ENCODE data around the gene ZCCHC10.

Gene ZCCHC10

DNA sequence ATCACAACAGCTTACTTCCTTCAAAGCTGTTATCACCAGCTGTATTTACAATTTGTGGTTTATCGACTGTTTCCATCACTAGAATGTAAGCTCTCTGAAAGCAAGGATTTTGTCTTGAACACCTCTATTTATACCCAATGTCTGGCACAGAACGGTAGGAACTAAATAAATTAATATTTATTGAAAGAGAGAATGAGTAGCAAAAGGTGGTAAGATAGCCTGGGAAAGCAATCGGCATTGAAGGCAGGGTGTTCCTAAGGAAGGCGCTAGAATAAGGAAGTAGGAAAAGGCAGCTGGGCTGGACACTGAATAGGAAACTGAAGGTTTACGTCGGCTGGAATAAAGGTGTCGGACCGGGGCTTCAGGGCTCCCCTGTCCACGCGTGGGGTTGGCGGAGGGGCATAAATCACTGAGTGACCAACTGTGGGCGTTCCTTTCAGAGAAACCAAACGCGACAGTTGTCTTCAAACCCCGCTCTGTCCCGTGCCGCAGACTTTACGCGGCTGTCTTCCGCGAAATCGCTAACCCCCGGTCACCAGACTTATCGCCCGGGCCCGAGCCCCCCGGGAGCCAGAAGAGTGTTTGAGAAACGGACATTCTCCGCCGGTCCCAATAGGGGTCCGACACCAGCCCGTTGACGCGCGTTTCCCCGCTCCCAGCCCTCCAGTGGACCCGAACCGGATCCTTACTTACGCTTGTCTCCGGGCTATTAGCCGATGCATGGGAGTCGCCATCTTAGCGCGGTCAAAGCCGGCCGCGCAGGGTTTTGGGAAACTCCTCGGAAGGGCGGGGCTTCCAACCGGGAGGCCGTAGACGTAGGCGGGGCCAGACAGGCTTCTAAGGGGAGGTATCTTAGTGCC, at the start of gene ZCCHC10:
Gene ZCCHC10 (minus strand): TSS at position 746 of the 860 bp plus-strand sequence. CDS start 12 bp downstream, at position 734.
- FAIRE-seq (peak; percentile 38), DNase-seq (ENCODE audit: insufficient read length, low spot score) (peak; percentile 91)

DNA sequence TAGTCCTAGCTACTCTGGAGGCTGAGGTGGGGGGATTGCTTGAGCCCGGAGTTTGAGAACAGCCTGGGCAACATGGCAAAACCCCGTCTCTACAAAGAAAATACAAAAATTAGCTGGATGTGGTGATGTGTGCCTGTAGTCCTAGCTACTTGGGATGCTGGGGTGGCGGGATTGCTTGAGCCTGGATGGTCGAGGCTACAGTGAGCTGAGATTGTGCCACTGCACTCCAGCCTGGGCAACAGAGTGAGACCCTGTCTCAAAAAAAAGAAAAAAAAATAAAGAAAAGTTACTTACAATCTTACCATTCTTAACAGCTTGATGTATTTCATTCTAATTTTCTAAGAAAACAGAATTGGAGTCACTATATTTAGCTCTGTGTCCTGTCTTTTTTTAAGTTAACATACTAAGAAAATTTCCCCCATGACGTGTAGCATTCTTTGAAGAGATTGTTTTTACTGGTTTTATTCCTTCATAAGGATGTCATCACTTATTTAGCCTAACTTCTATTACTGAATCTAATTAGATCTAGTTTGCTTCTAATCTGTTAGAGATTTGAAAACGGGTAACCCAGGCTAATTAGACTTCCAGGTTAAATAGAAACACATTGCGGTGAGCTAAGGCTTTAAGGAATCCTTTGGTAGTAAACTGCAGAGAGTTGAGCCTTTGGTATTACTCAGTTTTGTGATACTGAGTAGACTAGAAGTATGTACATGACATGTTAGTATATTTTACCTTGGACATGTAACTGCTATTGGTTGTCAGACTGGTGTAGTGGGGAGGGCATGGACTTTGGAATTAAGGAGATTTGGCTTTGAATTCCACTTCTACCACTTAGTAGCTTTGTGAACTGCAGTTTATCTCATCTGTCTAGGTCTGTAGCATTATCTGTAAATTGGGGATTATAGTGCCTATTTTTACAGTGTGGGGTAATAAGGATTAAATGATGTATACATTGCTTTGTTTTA, 49.5 kb upstream of the ZCCHC10 start:
- FAIRE-seq (no peak), DNase-seq (ENCODE audit: insufficient read length, low spot score) (no peak)

DNA sequence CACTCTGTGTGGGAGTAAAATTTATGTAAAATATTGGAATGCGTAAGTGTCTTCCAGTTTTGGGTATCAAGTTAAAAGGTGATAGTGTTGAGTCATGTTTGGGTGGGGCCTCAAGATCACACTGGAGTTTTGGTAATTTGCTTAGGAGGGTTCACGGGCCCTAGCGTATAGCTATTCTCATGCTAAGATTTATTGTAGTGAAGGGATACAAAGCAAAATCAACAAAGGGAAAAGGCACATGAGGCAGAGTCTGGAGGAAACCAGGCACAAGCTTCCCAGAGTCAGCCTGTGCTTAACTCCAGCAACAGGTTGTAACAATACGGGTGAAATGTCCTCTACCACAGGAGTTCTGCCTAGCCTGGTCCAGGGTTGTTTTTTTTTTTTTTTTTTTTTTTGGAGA, 45.7 kb upstream of the ZCCHC10 start:
- DNase-seq (ENCODE audit: insufficient read length, low spot score) (no peak), FAIRE-seq (peak; percentile 4)

GRCh38 chr5:133066045-133066444, 39.7 kb upstream of the ZCCHC10 start:
- FAIRE-seq (no peak), DNase-seq (ENCODE audit: insufficient read length, low spot score) (no peak)

DNA sequence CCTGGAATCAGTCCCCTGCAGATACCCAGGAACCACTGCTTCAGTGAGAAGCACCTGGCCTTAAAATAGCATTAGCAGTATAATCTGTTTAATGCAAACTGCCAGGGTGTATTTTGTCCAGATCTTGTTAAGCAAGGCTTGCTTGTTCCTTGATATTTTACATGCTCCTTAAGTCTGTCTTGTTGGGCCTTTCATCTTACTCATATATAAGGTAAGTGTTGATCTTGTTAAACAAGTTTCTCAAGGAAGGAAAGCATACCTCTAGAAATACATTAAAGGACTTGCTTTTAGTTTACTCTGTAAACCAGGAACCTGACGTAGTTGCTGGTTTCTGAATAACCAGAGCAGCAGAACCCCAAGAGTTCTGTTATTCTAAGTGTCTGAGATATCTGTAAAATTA, 39.1 kb upstream of the ZCCHC10 start:
- FAIRE-seq (no peak), DNase-seq (ENCODE audit: insufficient read length, low spot score) (no peak)

DNA sequence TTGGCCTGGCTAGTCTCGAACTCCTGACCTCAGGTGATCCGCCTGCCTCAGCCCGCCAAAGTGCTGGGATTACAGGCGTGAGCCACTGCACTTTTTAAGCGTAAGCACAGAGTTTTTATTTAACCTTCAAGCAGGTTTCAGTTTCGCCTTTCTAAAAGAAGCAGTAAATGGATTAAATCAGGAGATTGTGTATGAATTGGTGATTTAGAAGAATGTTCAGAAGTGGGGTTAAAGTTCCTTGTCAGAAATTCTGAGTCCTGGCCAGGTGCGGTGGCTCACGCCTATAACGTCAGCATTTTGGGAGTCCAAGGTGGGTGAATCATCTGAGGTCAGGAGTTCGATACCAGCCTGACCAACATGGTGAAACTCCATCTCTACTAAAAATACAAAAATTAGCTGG, 37.6 kb upstream of the ZCCHC10 start:
- no peak for FAIRE-seq
- no peak for DNase-seq (ENCODE audit: insufficient read length, low spot score)

DNA sequence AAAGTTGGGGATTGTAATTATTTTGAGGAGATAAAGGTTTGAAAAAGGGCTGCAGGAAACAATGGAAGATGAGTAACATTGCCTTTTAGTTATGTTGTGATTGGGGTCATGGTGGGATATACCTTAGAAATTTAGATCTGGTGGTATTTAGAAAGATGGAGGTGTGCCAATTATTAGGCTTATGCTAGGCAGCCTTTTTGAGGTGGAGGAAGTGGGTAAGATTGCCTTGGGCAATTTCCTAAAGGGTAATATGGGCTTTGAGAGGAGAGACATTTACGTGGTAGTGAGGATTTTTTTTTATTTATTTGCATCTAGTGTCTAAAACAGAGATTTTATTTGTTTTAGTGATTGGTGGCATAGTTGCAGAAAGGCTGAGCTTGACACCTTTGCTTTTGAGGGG, 35.9 kb upstream of the ZCCHC10 start:
- no peak for FAIRE-seq
- no peak for DNase-seq (ENCODE audit: insufficient read length, low spot score)

DNA sequence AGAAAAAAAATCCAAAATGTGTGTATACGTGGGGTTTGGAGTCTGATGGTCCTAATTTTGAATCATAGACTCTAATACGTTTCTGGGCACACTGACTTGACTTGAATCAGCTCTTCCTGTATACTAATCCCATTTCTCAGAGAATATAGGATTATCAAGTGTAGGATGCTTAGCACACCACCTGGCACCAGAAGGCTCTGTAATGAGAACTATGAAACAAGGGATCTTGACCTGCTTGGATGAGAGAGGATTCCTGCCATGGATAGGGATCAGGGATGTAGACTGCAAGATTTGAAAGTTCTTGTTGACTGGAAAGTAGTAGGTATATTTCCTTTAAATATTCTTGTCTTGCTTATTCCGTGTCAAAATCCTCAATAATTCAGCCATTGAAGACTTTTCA, 33.3 kb upstream of the ZCCHC10 start:
- FAIRE-seq = no peak
- no peak for DNase-seq (ENCODE audit: insufficient read length, low spot score)

DNA sequence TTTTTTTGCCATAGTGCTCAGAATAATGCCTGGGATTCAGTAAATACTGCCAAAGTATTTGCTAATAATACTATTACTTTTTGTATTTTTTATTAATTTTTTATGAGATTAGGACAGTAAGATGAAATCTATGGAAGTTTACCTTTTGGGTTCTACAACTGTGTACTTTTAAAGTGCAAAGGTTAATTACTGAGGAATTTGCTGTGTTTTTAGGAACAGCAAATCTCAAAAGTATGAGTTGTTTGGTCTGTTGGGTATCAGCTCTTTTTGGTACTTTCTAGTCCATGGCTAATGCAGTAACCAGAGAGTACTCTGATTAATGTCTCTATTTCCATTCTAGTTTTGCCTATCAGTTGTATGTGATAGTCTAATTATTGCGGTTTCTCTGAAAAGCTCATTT, 30.5 kb upstream of the ZCCHC10 start:
- DNase-seq (ENCODE audit: insufficient read length, low spot score) = no peak
- FAIRE-seq = no peak

DNA sequence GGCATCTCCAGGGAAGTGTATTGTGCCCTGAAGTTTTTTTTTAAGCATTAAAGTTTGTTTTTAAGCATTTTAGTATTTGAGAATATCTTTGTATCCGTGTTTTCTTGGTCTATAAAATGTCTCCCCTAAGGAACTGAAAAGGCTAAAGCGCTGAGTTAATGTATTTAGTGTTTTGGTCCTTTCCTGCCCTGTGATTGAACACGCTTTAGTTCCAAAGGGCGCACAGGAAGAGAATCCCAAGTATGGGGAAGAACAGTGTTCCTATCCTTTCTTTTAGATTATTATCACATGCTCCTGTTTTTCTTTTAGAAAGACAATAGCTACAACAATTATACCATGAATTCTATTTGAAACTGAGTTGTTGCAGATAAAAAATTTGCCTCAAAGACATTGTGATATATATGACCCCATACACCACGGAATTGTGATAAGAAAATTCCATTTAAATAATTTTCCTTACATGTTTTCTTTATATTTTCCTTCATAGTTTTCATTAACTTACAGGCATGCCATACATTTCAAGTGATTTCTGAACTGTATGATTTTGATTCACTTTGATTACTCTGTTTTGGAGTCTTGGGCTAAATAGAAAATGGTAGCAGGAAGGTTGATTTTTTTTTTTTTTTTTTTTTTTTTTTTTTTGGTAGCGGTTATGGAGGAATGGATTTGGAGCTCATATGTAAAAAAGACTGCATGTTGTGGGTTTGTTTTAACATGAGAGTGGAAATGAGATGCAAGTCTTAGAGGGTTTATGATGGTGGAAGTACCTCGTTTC, 28.5 kb upstream of the ZCCHC10 start:
- FAIRE-seq = no peak
- no peak for DNase-seq (ENCODE audit: insufficient read length, low spot score)

DNA sequence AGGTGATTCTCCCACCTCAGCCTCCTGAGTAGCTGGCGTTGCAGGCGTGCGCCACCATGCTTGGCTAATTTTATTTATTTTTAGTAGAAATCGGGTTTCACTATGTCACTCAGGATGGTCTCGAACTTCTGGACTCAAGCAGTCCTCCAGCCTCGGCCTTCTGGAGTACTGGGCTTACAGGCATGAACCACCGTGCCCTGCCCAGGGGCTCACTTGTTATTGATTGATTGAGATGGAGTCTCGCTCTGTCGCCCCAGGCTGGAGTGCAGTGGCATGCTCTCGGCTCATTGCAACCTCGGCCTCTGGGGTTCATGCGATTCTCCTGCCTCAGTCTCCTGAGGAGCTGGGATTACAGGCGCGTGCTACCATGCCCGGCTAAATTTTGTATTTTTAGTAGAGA, 27.1 kb upstream of the ZCCHC10 start:
- DNase-seq (ENCODE audit: insufficient read length, low spot score) (no peak), FAIRE-seq (no peak)

- FAIRE-seq (no peak), DNase-seq (ENCODE audit: insufficient read length, low spot score) (peak; percentile 52)
Observed at GRCh38 chr5:133052317-133053175, 26.2 kb upstream of the ZCCHC10 start.

DNA sequence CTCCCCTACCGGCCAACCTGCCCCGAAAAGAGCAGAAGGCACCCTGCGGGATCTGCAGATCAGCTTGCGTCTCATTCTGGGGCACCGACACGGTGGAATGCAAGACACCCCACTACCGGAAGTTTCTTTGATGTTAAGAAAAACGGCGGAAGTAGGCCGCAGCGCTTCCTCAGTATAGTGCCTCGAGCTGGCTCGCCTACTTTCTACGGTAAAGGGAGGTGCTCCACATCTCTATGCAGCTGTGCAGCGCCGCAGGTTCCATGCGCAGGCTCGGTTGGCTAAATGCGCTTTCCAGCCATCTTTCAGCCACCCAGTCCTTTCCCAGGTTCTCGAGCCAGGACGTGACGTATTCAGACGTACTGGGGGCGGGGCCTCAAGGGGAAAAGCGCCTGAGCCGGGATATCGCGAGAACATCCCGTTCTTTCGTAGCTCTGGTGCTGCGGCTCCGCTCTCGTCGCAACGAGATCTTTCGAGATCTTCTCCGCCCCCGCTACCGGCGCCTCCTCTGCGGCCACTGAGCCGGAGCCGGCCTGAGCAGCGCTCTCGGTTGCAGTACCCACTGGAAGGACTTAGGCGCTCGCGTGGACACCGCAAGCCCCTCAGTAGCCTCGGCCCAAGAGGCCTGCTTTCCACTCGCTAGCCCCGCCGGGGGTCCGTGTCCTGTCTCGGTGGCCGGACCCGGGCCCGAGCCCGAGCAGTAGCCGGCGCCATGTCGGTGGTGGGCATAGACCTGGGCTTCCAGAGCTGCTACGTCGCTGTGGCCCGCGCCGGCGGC, 25.4 kb upstream of the ZCCHC10 start, which contains the start of gene HSPA4:
Gene HSPA4 (plus strand): TSS at position 472 of the 775 bp plus-strand sequence. CDS start 238 bp downstream, at position 710.
- peak; percentile 98 for DNase-seq (ENCODE audit: insufficient read length, low spot score)
- peak; percentile 60 for FAIRE-seq

- DNase-seq (ENCODE audit: insufficient read length, low spot score) = no peak
- FAIRE-seq = no peak
Observed at GRCh38 chr5:133051061-133051541, 24.8 kb upstream of the ZCCHC10 start.

DNA sequence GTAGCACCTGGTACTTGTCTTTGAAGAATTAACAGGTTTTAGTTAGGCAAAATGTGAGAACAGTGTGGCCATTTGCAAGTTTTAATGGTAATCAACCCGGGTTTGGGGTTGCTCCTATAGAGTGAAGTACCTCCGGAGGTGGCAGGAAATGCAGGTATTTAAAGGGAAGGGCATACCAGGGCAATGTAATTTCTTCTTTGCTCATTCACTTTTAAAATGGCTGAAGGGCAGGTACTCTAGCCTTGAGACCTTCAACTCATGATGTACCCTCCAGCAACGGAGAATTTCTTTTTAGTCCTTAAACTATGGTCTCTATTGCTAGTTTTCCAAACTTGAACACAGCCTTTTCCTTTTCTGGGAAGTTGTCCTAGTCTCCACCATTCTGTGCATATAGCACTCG, 24.2 kb upstream of the ZCCHC10 start:
- DNase-seq (ENCODE audit: insufficient read length, low spot score) (no peak), FAIRE-seq (no peak)

DNA sequence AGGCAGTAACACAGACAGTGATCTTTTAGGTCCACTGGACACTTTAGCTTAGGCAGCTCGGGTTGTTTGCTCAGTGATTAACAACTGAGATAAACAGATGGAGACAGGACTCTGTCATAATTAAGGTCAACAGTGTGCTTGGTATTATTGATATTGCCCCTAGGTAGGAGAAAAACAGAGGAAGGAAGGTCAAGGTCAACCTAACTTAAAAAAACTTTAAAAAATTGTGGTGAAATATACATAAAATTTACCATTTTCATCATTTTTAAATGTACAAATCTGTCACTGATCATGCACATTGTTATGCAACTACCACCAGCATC, 23.3 kb upstream of the ZCCHC10 start:
- no peak for DNase-seq (ENCODE audit: insufficient read length, low spot score)
- no peak for FAIRE-seq

DNA sequence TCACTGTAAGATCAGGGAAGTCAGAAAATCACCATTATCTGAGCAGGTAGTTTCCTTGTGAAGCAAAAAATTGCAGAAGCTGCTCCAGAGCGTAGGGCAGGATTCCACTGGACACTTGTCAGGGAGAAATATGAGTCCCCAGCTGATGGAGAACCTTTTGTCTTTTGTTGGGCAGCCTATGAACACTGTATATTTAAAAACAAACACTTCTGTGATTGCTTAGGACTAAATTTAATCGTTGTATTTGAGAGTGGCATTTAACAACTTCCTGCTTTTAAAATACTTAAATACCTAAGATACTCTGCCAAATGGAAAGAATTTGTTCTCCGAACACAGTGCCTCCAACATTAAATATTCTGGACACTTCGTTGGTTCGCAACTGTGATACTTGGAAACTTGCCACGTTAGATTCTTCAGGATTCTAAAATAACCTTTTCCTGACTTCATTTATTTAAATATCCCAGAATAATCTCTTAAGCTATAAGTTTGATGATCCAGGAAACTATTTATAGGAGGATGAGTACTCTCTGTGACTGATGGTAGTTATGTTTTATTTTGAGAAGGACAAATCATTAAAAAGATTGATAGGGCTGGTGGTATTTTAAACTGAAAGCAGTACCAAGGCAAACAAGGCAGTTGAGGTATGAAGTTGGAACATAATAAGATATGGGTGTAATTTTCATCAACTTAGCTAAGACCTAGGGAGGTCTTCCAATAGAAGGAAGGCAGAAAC, 22.8 kb upstream of the ZCCHC10 start:
- DNase-seq (ENCODE audit: insufficient read length, low spot score) = no peak
- FAIRE-seq = no peak

GRCh38 chr5:133047404-133047803, 21.1 kb upstream of the ZCCHC10 start:
- FAIRE-seq (no peak), DNase-seq (ENCODE audit: insufficient read length, low spot score) (no peak)
